HG03457 (cell line): ENCODE results near the gene LGALS9.

ENCODE experiments used
- ATAC-seq: cut with Tn5 transposase; IDR thresholded peaks from one replicate; pipeline ENCODE4 v1.9.1; 2021; ENCODE audit warnings: moderate number of reproducible peaks; ENCODE audit not compliant: unreplicated experiment

LGALS9 gene

DNA sequence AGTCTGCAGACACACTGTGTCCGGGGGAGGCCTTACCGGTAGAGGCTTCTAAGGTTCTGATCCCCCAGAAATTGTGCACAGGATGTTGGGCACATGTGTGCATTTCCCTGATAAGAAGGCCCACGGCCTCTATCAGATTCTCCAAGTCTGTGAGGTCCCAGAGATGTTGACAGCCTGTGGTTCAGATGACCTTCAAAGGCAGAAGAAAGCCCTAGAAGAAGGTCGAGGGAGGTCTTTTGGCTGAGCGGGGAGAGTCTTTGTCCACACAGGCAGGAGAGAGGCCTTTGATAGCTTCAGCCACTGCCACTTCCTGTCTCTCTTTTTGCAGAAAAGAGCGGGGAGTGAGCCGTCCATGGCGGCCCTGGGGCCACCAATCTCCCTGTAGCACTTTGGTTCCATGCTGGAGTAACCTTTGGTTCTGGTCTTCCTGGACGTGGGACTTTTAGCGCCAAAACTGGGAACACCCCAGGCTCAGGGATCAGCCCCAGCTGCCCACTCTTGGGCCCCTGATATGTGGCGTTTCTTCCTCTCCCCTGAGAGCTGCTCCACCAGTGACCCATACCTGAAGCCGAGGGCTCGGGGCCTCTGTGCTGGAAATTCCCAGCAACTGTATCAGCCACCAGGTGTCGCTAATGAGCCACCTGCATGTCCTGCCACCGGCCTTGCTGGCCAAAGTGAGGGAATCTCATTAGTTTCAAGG lies 28.1 kb upstream of the LGALS9 start:
- no peak for ATAC-seq

DNA sequence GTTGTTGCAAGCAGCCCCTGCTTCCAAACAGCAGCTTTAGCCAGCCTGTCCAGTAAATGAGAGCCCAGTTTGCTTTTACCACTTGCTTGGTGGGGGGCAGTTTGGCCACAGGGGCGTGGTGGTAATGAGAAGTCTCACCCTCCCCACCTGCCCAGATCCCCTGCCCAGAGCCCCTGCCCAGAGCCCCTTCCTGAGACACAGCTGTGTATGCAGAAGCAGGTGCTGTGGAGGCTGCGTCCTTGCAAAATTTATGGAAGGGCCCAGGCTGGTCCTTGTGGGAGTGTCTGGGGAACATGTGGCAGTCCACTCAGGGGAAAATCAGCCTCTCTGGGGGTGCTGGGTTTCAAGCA lies 27.6 kb upstream of the LGALS9 start:
- no peak for ATAC-seq

DNA sequence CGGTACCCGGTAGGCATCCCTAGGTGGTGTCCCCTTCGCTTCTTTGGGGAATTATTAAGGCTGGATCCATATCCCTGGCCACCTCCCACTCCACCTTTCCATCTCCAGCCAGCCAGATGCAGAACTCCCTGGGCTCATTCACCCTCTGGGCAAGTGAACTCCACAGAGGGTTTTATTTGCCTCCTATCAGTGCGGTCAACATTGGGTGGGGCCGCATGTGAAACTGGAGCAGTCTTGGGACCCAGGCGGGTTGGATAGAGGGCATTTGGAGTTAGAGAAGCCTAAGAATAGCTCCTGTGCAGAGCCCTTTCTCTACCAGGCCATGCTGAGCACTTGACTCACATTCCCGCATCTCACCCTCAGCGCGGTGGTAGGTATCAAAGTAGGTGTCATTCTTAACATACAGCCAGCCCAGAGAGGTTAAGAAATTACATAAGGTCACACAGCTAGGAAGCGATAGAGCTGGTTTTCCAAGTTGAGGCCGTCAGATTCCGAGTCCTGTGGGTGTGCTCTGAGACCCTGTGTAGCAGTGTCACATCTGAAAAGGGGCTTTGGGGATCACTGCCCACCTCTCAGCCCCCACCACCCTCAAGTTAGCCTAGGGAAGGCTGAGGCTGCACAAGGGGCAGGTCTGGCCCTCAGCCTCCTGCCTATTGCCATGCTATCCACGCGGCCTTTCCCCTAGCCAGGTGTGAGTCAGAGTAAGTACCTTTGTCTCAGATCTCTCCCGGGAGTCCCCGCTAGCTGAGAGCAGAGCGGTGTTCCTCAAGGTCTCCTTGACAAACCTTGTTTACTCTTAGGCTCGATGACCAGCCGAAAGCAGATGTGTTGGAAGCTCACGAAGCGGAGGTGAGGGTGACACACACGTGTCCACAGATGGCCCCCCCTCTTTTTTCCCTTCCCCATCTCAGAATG lies 26.9 kb upstream of the LGALS9 start:
- no peak for ATAC-seq

DNA sequence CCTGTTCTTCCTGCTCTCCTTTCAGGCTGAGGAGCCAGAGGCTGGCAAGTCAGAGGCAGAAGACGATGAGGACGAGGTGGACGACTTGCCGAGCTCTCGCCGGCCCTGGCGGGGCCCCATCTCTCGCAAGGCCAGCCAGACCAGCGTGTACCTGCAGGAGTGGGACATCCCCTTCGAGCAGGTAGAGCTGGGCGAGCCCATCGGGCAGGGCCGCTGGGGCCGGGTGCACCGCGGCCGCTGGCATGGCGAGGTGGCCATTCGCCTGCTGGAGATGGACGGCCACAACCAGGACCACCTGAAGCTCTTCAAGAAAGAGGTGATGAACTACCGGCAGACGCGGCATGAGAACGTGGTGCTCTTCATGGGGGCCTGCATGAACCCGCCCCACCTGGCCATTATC lies 25.6 kb upstream of the LGALS9 start:
- ATAC-seq = no peak

DNA sequence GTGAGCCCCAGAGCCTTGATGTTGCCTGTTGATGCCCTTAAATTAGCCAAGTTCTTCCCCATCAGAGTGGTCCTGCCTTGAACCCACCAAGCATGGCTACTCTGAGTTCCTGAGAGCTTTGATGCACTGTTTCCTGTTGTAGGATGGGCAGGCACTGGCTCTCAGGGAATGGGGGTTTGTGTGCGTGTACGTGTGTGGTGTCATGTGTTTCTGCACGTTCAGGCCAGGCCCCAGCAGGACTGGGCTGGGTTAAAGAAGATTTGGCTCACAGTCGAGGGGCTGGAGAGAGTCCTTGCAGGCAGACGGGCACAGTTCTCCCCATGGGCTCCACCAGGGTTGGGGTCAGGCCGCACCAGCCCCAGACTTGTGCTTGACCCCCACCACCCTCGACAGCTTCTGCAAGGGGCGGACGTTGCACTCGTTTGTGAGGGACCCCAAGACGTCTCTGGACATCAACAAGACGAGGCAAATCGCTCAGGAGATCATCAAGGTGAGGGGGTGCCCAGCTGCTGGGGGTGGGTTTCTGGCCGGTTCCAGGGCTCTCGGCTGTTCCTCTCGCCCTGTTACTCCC lies 23.4 kb upstream of the LGALS9 start:
- ATAC-seq = no peak

DNA sequence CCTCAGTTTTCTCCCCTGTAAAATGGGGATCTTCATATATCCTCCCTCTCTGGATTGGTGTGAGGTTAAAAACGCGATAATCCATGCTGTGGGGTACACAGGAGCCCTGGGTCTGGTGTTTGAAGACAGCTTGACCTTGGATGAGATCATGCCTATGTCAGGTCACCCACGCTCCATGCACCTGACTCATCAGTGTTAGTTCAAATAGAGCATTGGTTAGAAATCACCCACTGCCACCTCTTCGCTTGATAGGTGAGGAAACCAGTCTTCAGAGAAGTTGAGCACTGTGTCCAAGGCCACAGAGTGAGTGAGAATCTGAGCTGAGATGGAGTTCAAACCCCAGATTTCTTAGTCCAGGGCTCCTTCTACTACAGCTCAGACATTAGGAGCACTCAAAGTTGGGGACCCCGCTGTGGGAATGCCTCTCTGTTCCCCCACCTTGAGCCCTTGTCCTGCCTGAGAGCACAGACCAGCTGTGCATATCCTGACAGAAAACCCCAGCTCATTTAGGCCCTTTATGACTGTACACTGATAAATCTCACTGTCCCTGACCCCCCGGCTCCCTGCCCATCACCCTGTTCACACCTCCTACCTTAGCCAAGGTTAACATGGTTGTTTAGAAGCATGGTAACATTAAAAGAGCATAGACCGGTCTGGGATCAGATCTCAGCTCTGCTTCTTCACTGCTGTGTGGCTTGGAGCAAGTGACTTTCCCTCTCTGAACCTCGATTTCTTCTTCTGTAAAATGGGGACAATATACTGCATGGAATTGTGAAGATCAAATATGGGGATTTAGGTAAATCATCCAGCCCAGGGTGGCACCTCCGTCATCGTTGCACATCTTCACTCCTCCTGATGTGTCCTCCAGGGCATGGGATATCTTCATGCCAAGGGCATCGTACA lies 22.4 kb upstream of the LGALS9 start:
- no peak for ATAC-seq

DNA sequence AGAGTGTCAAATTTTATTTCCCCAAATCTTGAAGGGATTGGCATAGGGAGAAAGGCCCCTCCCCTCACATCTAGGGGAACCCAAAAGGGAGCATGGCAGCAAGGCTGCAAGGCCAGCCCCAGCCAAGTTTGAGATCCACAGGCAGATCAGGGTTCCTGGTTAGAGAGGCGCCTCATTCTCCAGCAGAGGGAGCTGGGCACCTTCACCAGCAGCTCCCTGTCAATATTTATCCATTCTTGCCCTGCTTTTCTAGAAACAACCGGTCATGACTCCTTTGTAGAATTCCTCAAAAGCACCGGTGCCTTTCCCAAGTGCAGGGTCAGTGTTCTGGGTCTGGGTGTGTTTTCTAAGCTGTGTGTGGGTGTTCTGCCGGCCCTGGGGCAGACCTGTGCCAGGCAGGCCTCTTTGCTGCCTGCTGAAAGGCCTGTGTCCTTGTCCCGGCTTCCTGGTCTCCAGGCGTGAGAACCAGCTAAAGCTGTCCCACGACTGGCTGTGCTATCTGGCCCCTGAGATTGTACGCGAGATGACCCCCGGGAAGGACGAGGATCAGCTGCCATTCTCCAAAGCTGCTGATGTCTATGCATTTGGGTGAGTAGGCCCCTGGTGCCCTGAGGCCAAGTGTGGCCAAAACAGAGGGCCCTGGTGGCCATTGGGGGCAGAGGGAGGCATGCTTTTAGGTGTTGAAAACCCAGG lies 21.2 kb upstream of the LGALS9 start:
- ATAC-seq = no peak

DNA sequence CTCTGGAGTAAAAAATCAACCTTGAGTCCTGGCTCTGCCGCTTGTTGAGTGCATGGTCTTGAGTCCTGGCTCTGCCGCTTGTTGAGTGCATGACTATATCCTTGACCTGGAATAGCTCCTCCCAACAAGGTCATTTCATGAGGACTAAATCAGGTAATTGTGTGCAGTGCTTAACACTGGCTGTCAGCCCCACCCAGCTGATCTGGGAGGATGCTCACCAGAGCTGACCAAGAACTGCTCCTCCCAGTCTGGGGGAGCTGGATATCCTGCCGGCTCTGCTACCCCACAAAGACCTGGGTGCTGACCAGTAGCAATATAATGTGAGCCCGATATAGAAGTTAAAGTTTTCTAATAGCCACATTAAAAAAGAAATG lies 20.7 kb upstream of the LGALS9 start:
- ATAC-seq = no peak

DNA sequence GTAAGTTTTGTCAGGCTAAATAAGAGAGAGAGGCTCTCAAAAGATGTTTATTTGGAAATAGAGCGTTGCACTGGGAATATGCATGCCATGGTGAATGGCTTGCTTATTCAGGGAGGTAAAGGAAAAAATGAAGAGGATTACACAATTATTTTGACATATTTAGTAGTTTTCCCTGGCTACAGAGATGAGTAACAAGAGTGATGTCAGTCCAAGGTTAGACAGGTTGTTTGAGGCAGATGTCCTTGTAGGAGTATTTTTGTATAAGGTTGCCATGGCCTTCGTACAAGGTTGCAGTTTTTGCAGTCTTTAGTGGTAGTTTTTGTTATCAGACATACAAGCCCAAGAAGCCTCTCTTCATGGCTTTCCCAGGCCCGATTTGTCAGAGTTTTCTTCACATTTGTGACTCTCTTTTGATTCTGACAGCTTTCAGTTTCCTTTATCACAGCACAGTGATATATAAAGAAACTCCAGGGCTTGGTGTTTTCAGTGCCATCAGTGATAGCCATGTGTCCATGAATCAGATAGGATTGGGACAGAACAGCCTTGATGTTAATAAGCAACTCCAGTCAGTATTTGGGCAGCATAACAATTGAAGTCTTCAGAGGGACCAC lies 18.7 kb upstream of the LGALS9 start:
- no peak for ATAC-seq

DNA sequence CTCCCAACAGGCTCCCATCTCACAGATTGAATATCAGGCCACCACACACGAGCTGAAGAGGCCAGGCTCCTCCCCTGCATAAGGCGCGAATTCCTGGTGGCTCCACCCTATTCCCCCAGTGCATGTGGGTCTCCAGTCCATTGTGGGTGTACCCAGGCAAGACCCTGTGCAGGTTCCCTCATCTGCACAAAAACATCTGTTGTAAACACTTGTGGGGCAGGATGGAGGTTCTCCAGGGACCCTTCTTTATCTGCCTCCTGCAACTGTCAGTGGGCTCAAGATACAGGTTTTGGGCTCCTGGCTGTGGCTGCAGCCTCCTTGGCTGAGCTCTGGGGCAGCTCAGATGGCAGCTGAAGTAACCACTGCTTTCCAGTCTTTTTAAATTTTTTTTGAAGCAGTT lies 17.6 kb upstream of the LGALS9 start:
- no peak for ATAC-seq

DNA sequence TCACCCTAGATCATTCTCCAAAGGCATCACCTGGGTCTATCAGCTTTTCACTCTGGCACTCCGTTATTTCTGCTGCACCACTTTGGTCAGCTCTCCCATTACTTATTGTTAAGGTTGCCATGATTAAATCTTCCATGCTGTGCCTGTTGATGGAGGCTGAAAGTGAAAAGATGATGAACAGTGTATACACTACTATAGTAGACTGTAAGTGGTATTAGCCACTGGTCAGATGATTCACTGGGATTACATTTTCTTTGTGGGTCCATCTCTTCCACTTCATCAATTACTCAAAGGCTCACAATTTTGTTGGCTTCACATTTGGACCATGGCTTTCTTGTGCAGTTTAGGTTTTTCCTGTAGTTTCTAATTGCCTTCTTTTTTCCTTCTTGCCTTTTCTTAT lies 15.9 kb upstream of the LGALS9 start:
- no peak for ATAC-seq

DNA sequence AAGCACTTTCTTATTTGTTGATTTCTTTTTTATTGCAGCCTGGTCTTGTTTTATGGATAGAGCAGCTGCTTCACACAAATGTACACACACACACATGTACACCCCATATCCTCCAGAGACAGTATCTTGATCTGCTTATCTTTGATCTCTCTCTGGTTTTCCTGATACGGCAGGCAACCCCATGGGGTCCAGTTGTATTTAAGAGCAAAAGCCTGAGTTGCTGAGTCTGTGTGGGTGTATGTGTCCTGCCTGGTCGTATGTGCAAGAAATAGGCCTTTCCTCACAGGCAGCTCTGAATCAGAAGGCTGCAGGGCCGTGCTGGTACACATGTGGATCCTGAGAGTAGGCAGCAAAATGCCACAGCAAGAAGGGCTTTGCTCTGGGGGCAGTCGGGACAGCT lies 14.6 kb upstream of the LGALS9 start:
- ATAC-seq = no peak

DNA sequence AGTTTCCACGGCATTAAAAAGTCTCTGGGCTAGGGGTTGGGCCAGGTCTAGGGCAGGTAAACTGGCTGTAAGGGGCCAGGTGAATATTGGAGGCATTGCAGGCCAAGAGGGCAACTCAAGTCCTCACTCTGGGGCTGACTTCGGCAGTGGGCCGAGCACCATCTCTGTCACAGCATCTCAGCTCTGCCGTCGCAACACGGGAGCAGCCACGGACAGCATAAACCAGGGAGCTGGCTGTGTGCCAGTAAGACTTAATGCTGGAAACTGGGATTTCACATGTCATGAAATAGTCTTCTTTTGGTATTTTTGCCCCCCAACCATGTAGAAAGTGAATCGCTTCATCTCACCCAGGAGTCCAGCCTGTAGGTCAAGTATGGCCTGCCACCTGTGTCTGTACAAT lies 12.6 kb upstream of the LGALS9 start:
- ATAC-seq = no peak

DNA sequence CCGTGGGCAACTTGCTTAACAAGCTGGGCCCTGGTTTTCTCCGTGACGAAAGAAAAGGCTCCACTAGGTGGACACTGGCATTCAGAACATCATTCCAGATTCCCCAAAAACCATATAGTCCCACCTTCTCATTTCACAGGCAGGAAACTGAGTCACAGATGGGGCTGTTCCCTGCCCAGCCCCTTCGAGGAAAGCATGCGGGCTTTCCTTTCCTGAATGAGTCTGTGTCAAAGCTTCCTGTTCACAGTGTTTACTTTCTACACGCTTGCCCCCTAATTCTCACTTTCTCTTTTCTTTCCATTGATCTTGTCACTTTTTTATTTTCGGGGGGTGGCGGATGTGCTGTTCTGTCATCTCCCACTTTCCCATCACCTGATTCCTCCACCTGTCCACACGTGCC lies 10.3 kb upstream of the LGALS9 start:
- no peak for ATAC-seq

DNA sequence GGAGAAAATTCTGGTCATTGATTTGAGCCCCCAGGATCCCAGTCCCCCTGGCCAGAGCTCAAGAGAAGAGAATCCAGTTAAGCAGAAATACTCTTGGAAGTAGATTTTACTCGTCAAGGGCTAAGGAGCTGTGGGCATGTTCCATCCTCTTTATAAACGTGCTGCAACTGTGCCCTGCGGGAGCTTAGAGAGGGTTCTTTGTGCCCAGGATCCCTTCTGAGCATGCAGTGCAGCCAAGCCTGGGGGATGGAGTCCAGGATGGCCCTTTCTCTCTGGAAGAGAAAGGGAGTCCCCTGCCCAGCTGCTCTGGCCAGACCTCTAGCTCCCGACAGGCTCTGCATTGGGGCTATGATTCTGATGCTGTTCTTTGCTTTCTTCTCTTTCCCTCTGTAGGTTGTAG lies 9.5 kb upstream of the LGALS9 start:
- ATAC-seq = no peak

DNA sequence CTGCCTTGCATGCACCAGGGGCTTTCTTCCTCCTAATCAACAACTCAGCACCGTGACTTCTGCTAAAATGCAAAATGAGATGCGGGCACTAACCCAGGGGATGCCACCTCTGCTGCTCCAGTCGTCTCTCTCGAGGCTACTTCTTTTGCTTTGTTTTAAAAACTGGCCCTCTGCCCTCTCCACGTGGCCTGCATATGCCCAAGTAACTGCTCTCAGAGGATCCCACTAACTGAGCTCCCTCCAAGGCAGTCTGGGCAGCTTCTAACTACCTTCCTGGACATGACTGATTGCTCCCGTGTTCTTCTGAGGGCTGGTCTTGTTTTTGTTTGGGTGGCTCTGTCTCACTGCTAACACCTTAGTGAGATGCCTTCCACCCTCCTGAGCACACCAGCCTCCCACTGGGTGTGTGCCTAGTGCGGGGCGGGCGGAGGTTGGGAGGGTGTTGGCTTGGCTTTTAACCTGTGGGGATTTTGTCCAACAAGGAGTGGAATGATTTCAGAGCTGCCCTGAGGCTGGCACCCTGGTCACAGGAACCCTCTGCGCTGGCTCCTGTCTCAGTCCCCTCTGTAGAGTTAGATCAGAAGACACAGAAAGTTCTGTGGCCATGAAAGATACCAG lies 8.9 kb upstream of the LGALS9 start:
- ATAC-seq = no peak

DNA sequence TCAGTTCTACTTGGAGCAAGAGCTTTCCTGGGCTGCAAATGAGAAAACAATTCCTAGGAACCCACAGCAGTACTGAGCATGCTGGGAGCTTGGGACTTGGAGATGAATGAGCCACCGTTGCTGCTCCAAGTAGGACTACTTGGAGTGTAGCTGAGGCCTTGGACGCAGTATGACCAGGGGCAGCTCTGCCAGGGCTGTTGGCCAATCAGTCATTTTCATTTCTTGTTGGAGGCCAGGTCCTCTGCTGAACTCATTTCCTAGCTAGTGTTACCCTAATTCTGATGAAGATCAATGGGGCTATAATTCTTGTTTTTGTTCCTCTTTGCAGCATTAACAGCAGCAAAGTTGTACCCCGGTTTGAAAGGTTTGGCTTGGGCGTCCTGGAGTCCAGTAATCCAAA lies 8.0 kb upstream of the LGALS9 start:
- no peak for ATAC-seq

DNA sequence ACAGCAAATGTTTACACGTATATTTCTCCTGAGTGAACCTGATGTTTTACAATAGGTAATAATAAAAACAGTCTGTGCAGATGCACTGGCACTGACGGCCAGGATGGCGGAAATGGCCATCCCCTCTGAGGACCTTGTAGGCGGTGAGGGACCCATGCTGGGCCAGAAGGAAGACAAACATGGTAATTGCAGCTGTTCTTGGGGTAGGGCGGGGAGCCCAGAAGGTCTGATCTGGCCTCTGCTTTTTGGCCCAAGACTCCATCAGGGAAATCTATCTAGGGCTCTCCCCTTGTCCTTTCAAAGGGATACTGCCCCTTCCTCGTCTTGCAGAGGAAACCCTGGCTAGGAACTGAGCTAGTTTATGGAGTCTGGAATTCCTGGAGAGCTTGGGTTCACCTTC lies 7.4 kb upstream of the LGALS9 start:
- ATAC-seq = no peak

DNA sequence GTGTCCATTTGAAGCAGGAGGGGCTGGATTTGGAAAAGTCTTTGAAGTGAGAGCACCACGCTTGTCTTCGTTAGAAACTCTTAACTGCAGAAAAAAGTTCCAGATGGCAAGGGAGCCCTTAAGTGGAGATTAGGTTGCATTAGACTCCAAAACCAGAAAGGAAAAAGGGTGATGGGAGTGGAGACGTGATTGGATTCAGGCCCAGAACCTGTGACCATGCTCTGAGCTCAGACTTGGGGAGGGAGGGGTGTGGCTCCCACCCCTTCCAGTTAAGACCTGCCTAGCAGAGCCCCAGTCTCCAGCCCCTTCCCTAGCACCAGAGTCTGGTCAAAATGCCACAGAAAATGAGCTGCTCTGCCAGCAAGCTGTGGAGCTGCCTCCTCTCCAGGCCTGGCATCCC lies 6.4 kb upstream of the LGALS9 start:
- ATAC-seq = no peak

DNA sequence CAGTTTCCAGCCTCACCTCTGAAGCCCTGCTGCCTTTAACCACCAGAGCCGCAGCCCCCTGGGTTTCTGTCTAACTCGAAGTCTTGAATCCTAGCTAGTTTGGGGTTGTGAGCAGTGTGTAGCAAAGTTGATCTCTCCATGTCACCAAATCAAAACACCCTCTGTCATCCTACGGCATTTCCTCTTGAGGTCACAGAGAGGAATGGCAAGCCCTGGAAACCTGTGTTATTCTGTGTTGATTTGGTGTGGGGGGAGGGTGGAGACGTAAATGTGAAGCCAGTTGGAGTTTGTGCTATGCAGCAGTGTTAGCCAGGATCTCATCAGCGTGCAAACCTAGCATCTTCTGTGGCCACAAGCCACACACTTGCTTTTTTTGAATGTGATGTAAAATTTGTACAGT lies 5.1 kb upstream of the LGALS9 start:
- ATAC-seq = no peak
